Mesenchymal stem cell (in vitro differentiated cells and primary cell): Measurements from ENCODE around the gene SLC6A8.

Source experiments
- DNase-seq: peaks from one replicate; pipeline ENCODE4 v3.0.0-alpha.2; 2013
- H2AFZ ChIP-seq: one replicate; pipeline ENCODE4 v1.6.1; 2013; ENCODE audit warnings: low read depth, mild to moderate bottlenecking, control low read depth, inconsistent platforms, low read length, moderate library complexity
- H2AK5ac ChIP-seq: 2 replicates; pipeline ENCODE4 v1.6.1; 2013; ENCODE audit warnings: low read length, moderate library complexity, mild to moderate bottlenecking, inconsistent platforms; ENCODE audit not compliant: severe bottlenecking
- H2BK120ac ChIP-seq: one replicate; pipeline ENCODE4 v1.6.1; 2013; ENCODE audit warnings: low read depth, mild to moderate bottlenecking, inconsistent platforms, low read length, moderate library complexity
- H2BK12ac ChIP-seq, 2 experiments: one replicate each; pipeline ENCODE4 v1.6.1; 2013; ENCODE audit warnings: inconsistent platforms in 2 of 2, low read length in 2 of 2, mild to moderate bottlenecking in 2 of 2, moderate library complexity in 2 of 2, control low read depth in 1 of 2
- H2BK15ac ChIP-seq: one replicate; pipeline ENCODE4 v1.6.1; 2013; ENCODE audit warnings: mild to moderate bottlenecking, low read depth, inconsistent platforms; ENCODE audit not compliant: poor library complexity, severe bottlenecking
- H2BK5ac ChIP-seq: 2 replicates; pipeline ENCODE4 v1.6.1; 2013; ENCODE audit warnings: low read depth, mild to moderate bottlenecking, low read length, control low read depth, inconsistent platforms; ENCODE audit not compliant: poor library complexity, severe bottlenecking
- H3K14ac ChIP-seq, 2 experiments: one replicate each; pipeline ENCODE4 v1.6.1; 2013; ENCODE audit warnings: inconsistent platforms in 2 of 2, low read length in 2 of 2, control low read depth in 1 of 2, mild to moderate bottlenecking in 1 of 2, moderate library complexity in 1 of 2
- H3K18ac ChIP-seq, 2 experiments: one replicate each; pipeline ENCODE4 v1.6.1; 2013; ENCODE audit warnings: inconsistent platforms in 2 of 2, low read length in 2 of 2, control low read depth in 1 of 2, low read depth in 1 of 2, mild to moderate bottlenecking in 1 of 2
- H3K23ac ChIP-seq, 2 experiments: one replicate each; pipeline ENCODE4 v1.6.1; 2013; ENCODE audit warnings: inconsistent platforms in 2 of 2, low read length in 2 of 2, mild to moderate bottlenecking in 2 of 2, moderate library complexity in 2 of 2, control low read depth in 1 of 2
- H3K27ac ChIP-seq: 2 replicates; pipeline ENCODE4 v1.5.1; 2013; ENCODE audit warnings: mild to moderate bottlenecking, moderate library complexity, low read length, control low read depth, inconsistent platforms; ENCODE audit not compliant: poor library complexity, severe bottlenecking
- H3K27me3 ChIP-seq, 2 experiments: 2 replicates each; pipeline versions ENCODE4 v1.6.1 to v1.7.0; 2013; ENCODE audit warnings: low read length in 2 of 2, mild to moderate bottlenecking in 2 of 2, moderate library complexity in 2 of 2, control low read depth in 1 of 2, inconsistent platforms in 1 of 2; ENCODE audit not compliant: control insufficient read depth in 1 of 2, insufficient read depth in 1 of 2
- H3K36me3 ChIP-seq, 2 experiments: 2 replicates each; pipeline versions ENCODE4 v1.6.1 to v1.7.0; 2013; ENCODE audit warnings: low read length in 2 of 2, control low read depth in 1 of 2, inconsistent platforms in 1 of 2, low read depth in 1 of 2, mild to moderate bottlenecking in 1 of 2; ENCODE audit not compliant: insufficient read depth in 2 of 2, control insufficient read depth in 1 of 2
- H3K4ac ChIP-seq, 2 experiments: one replicate each; pipeline ENCODE4 v1.6.1; 2013; ENCODE audit warnings: inconsistent platforms in 2 of 2, low read length in 2 of 2, mild to moderate bottlenecking in 2 of 2, moderate library complexity in 2 of 2, control low read depth in 1 of 2, low read depth in 1 of 2
- H3K4me1 ChIP-seq: 2 replicates; pipeline ENCODE4 v1.6.1; 2013; ENCODE audit warnings: low read depth, low read length, control low read depth; ENCODE audit not compliant: control insufficient read depth, insufficient read depth
- H3K4me2 ChIP-seq: 2 replicates; pipeline ENCODE4 v1.6.1; 2013; ENCODE audit warnings: low read length, mild to moderate bottlenecking, inconsistent platforms; ENCODE audit not compliant: poor library complexity, severe bottlenecking
- H3K4me3 ChIP-seq, 2 experiments: 2 replicates each; pipeline versions ENCODE4 v1.5.1 to v1.7.0; 2013; ENCODE audit warnings: low read length in 2 of 2, mild to moderate bottlenecking in 2 of 2, control low read depth in 1 of 2, low read depth in 1 of 2; ENCODE audit not compliant: insufficient read depth in 1 of 2
- H3K79me1 ChIP-seq: replicated peaks from 2 replicates; pipeline ENCODE4 v1.6.1; 2013; ENCODE audit warnings: mild to moderate bottlenecking, control low read depth, low read length, inconsistent platforms; ENCODE audit not compliant: poor library complexity, severe bottlenecking
- H3K9ac ChIP-seq: 2 replicates; pipeline ENCODE4 v1.7.0; 2013; ENCODE audit warnings: mild to moderate bottlenecking, low read length, moderate library complexity
- H3K9me3 ChIP-seq: 2 replicates; pipeline ENCODE4 v1.7.0; 2013; ENCODE audit warnings: mild to moderate bottlenecking, low read length; ENCODE audit not compliant: control insufficient read depth
- H4K8ac ChIP-seq: one replicate; pipeline ENCODE4 v1.6.1; 2013; ENCODE audit warnings: inconsistent platforms, mild to moderate bottlenecking, low read length, moderate library complexity
- H4K91ac ChIP-seq: one replicate; pipeline ENCODE4 v1.6.1; 2013; ENCODE audit warnings: mild to moderate bottlenecking, low read length, inconsistent platforms
- WGBS: methylation state at CpG from one replicate; pipeline ENCODE4 v1.1.7; 2013; ENCODE audit warnings: mixed read lengths; 5-methylcytosine and 5-hydroxymethylcytosine counted together

Gene SLC6A8

GRCh38 chrX:153724252-153725038 is 36.7 kb downstream of the SLC6A8 start, which contains the start of the genes ABCD1 and BCAP31:
ABCD1 (plus strand) TSS chrX:153724856; CDS start chrX:153725267, 411 bp downstream.
BCAP31 (minus strand) TSS chrX:153724387; CDS start chrX:153723244, 1,143 bp downstream.
- H3K14ac ChIP-seq, result peak within 1 kb of the TSS in 1 of 2 experiments; percentile 87
- no peaks in the 10 kb centered on the region for H3K9me3 ChIP-seq
- peak within 1 kb of the TSS; percentile 62 to 95 for H3K18ac ChIP-seq
- peak within 1 kb of the TSS; percentile 66 for H3K4me2 ChIP-seq
- H3K4ac ChIP-seq, result peak within 1 kb of the TSS; percentile 84 to 94
- DNase-seq, result peak; percentile 89
- under 1% methylated on average over 23 of the region's 88 CpGs for WGBS
- H4K8ac ChIP-seq, result peak within 1 kb of the TSS; percentile 87
- peak within 1 kb of the TSS; percentile 34 for H2BK120ac ChIP-seq
- H2AK5ac ChIP-seq, result peak within 1 kb of the TSS; percentile 84
- peaks cover 36% of the 10 kb centered on the region for H3K4me1 ChIP-seq
- H3K27ac ChIP-seq, result peak within 1 kb of the TSS; percentile 82
- peak within 1 kb of the TSS; percentile 97 for H4K91ac ChIP-seq
- no peak within 1 kb of the TSS for H2AFZ ChIP-seq
- H2BK15ac ChIP-seq, result peak within 1 kb of the TSS; percentile 93
- H3K9ac ChIP-seq, result peak within 1 kb of the TSS; percentile 89
- peaks cover 4% of the 10 kb centered on the region for H3K79me1 ChIP-seq
- H3K27me3 ChIP-seq, result peaks cover 0 to 4% of the 10 kb centered on the region in 2 experiments
- H3K4me3 ChIP-seq, result peak within 1 kb of the TSS; percentile 66 to 81
- peaks cover 15 to 19% of the 10 kb centered on the region in 2 experiments for H3K36me3 ChIP-seq
- H3K23ac ChIP-seq, result no peak within 1 kb of the TSS
- peak within 1 kb of the TSS; percentile 85 to 89 for H2BK12ac ChIP-seq
- no peak within 1 kb of the TSS for H2BK5ac ChIP-seq

- Histone ChIP-seq H4K91ac (peak overlapping the region; percentile 97), H3K18ac (peak overlapping the region; percentile 62 to 95), H3K4ac (peak overlapping the region; percentile 84 to 94), H3K4me1 (peaks cover 36% of the 10 kb centered on the region), H3K36me3 (peaks cover 13% of the 10 kb centered on the region in 2 experiments), H3K27me3 (peaks cover 0 to 4% of the 10 kb centered on the region in 2 experiments), H2AFZ (no peak overlapping the region), H2AK5ac (peak overlapping the region; percentile 84), H3K27ac (peak overlapping the region; percentile 49), H2BK15ac (peak overlapping the region; percentile 93), H2BK12ac (peak overlapping the region; percentile 85 to 89), H2BK120ac (peak overlapping the region; percentile 15), H3K9me3 (no peaks in the 10 kb centered on the region), H3K79me1 (peaks cover 4% of the 10 kb centered on the region), H3K4me2 (peak overlapping the region; percentile 66), H3K4me3 (peak overlapping the region; percentile 44 to 65), H2BK5ac (no peak overlapping the region), H4K8ac (peak overlapping the region; percentile 87), H3K9ac (peak overlapping the region; percentile 74), H3K23ac (no peak overlapping the region), H3K14ac (peak overlapping the region in 1 of 2 experiments; percentile 87)
- 84% methylated on average over 51 of the region's 55 CpGs for WGBS
- no peak for DNase-seq
Observed at GRCh38 chrX:153725039-153725831, 37.5 kb downstream of the SLC6A8 start.

GRCh38 chrX:153725832-153726285 is 38.1 kb downstream of the SLC6A8 start:
- peak overlapping the region; percentile 34 to 59 for H3K23ac ChIP-seq
- no peak overlapping the region for H3K9ac ChIP-seq
- no peak for DNase-seq
- H2AK5ac ChIP-seq, result peak overlapping the region; percentile 84
- H3K18ac ChIP-seq, result peak overlapping the region; percentile 62 to 95
- peak overlapping the region in 1 of 2 experiments; percentile 87 for H3K14ac ChIP-seq
- H3K79me1 ChIP-seq, result peaks cover 4% of the 10 kb centered on the region
- peak overlapping the region; percentile 83 for H3K27ac ChIP-seq
- H4K91ac ChIP-seq, result peak overlapping the region; percentile 97
- H3K36me3 ChIP-seq, result peaks cover 7 to 8% of the 10 kb centered on the region in 2 experiments
- H2BK5ac ChIP-seq, result peak overlapping the region; percentile 86
- peak overlapping the region; percentile 93 for H2BK15ac ChIP-seq
- H2AFZ ChIP-seq, result no peak overlapping the region
- H2BK12ac ChIP-seq, result peak overlapping the region; percentile 70 to 89
- no peaks in the 10 kb centered on the region for H3K27me3 ChIP-seq
- peak overlapping the region; percentile 92 for H4K8ac ChIP-seq
- 85% methylated on average over 12 of the region's 35 CpGs for WGBS
- peak overlapping the region in 1 of 2 experiments; percentile 29 for H3K4me3 ChIP-seq
- peaks cover 36% of the 10 kb centered on the region for H3K4me1 ChIP-seq
- peaks cover 4% of the 10 kb centered on the region for H3K9me3 ChIP-seq
- H2BK120ac ChIP-seq, result peak overlapping the region; percentile 85
- H3K4me2 ChIP-seq, result no peak overlapping the region
- peak overlapping the region; percentile 82 to 94 for H3K4ac ChIP-seq
